Measurements from ENCODE around the gene COX11. TPM values are rescaled to one million over a fixed set of nuclear protein-coding genes. Genes with fewer than 3 reads are reported as not detected.

Gene COX11
- total and polyA plus RNA-seq, 2 donors (not counting 3 experiments of a cell fraction or from before 2014, with no cell fraction given) = 47.3 to 55.9 TPM

DNA sequence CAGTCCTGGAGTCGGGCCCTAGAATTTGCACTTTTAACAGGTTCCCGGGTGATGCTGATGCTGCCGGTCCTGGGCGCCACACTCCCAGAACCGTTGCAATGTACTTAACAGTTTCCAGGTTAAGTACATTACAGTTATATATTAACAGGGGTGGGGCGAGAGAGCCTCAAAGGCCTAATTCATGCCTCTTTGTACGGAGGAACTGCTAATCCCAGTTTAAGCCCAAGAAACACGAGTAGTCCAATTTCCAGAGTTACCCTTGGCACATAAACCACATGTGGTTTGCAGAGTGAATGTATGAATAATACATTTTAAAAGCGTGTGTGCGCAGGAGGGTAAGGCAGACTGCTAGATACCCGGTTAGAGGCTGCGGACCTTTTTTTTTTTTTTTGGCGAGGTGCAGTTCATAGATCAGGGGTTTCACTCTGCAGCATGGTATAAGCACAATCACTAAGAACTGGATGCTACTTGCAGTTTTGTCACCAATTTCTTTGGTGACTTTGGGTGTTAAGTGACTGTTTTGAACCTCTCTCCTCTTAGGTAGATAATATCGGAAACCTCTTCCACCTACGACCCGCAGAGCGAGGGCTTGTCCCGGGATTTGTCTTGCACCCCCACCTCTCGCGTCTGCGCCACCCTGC lies 713 bp downstream of the COX11 start:
- peak overlapping the region; percentile 74 for H3K9ac ChIP-seq (replicated peaks; ENCODE audit: extremely low read depth, insufficient read depth, low read length)
- intact Hi-C loops (cut with micrococcal nuclease) (loop anchor here (1.0 kb wide), 1 partner anchor 1934 kb away; no protein-coding TSS in a partner anchor), dilution Hi-C loops (cut with MboI; ENCODE audit: extremely low pct_ligation_motif_present, low sequenced_read_pairs) (no loop called here)
- H3K4me3 ChIP-seq (replicated peaks in 1 of 3; ENCODE audit: insufficient read depth in 1 of 3, low read depth in 1 of 3, low read length in 3 of 3) = peak overlapping the region; percentile 43 to 94 (median 80)
- no TSS peak for BruUV-seq (replicated peaks)
- H3K36me3 ChIP-seq (ENCODE audit: control insufficient read depth in 2 of 2, extremely low read depth in 1 of 2, insufficient read depth in 2 of 2, low read length in 2 of 2) = peaks cover 0 to 5% of the 10 kb centered on the region in 2 experiments
- H4K20me1 ChIP-seq (replicated peaks; ENCODE audit: control insufficient read depth, extremely low read depth, insufficient read depth, low read length) = no peaks in the 10 kb centered on the region
- H3K79me2 ChIP-seq (ENCODE audit: control insufficient read depth, insufficient read depth, low read length) = peaks cover 30% of the 10 kb centered on the region
- DNase-seq (ENCODE audit: low read depth, low spot score) (no peak), FAIRE-seq (no peak)
- H3K27me3 ChIP-seq (ENCODE audit: control insufficient read depth in 2 of 2, insufficient read depth in 2 of 2, low read length in 2 of 2) = no peaks in the 10 kb centered on the region
- TF ChIP-seq, protein P1, sequence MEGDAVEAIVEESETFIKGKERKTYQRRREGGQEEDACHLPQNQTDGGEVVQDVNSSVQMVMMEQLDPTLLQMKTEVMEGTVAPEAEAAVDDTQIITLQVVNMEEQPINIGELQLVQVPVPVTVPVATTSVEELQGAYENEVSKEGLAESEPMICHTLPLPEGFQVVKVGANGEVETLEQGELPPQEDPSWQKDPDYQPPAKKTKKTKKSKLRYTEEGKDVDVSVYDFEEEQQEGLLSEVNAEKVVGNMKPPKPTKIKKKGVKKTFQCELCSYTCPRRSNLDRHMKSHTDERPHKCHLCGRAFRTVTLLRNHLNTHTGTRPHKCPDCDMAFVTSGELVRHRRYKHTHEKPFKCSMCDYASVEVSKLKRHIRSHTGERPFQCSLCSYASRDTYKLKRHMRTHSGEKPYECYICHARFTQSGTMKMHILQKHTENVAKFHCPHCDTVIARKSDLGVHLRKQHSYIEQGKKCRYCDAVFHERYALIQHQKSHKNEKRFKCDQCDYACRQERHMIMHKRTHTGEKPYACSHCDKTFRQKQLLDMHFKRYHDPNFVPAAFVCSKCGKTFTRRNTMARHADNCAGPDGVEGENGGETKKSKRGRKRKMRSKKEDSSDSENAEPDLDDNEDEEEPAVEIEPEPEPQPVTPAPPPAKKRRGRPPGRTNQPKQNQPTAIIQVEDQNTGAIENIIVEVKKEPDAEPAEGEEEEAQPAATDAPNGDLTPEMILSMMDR (IDR thresholded peaks at IDR 0.05; ENCODE audit: extremely low read depth in 1 of 2, insufficient read depth in 1 of 2, low read depth in 1 of 2, low read length in 2 of 2) = peak in 1 of 2 donors; percentile 60
- TF ChIP-seq GATA2 (IDR thresholded peaks at IDR 0.05; ENCODE audit: insufficient read depth, insufficient read length, low read depth, low read length) (no peak), JUN (IDR thresholded peaks at IDR 0.05; ENCODE audit: borderline replicate concordance, insufficient read depth, insufficient read length, low read depth) (no peak), POLR2AphosphoS5 (IDR thresholded peaks at IDR 0.05; ENCODE audit: insufficient read depth, low read depth, low read length) (no peak)
- H3K4me2 ChIP-seq (ENCODE audit: insufficient read depth, low read length) = peak overlapping the region; percentile 94
- H2AFZ ChIP-seq (ENCODE audit: low read depth, low read length) = peak overlapping the region; percentile 91
- ChIA-PET CTCF (interaction anchor here (1.2 kb wide), 1 partner anchor 19 kb away, joined by 4 read pairs; no protein-coding TSS in a partner anchor), POLR2A (no interaction called here)
- no peaks in the 10 kb centered on the region for H3K9me3 ChIP-seq (replicated peaks; ENCODE audit: control insufficient read depth, insufficient read depth, low read length)
- peak overlapping the region; percentile 52 for H3K27ac ChIP-seq (ENCODE audit: insufficient read depth, low read depth, low read length)
- H3K9me1 ChIP-seq (replicated peaks; ENCODE audit: control insufficient read depth, extremely low read depth, insufficient read depth, low read length) = no peaks in the 10 kb centered on the region
- peaks cover 19% of the 10 kb centered on the region for H3K4me1 ChIP-seq (ENCODE audit: control insufficient read depth, extremely low read depth, insufficient read depth, low read length)

DNA sequence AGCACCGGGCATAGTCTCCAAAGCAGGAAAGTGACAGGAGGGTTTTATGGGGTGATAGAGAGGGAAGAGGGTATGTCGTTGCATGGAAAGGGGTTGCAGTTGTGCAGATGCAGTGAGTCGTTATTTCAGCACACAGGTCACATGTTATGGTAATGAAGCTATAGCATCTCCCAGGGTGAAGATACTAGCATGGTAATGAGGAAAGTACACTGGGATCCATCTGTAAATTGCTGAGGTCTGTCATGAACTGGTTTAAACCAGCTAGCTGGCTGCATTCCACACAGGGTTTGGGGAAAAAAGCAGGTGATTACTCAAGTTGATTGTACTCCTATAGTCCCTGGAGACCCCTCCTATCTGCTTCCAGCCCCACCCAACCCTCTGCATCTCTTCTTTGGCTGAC lies 11.7 kb downstream of the COX11 start:
- Histone ChIP-seq H3K27ac (ENCODE audit: insufficient read depth, low read depth, low read length) (no peak overlapping the region), H3K27me3 (ENCODE audit: control insufficient read depth in 2 of 2, insufficient read depth in 2 of 2, low read length in 2 of 2) (no peaks in the 10 kb centered on the region), H4K20me1 (replicated peaks; ENCODE audit: control insufficient read depth, extremely low read depth, insufficient read depth, low read length) (no peaks in the 10 kb centered on the region), H3K36me3 (ENCODE audit: control insufficient read depth in 2 of 2, extremely low read depth in 1 of 2, insufficient read depth in 2 of 2, low read length in 2 of 2) (peaks cover 3 to 5% of the 10 kb centered on the region in 2 experiments), H2AFZ (ENCODE audit: low read depth, low read length) (no peak overlapping the region), H3K9me3 (replicated peaks; ENCODE audit: control insufficient read depth, insufficient read depth, low read length) (no peaks in the 10 kb centered on the region), H3K79me2 (ENCODE audit: control insufficient read depth, insufficient read depth, low read length) (no peaks in the 10 kb centered on the region), H3K9me1 (replicated peaks; ENCODE audit: control insufficient read depth, extremely low read depth, insufficient read depth, low read length) (no peaks in the 10 kb centered on the region), H3K4me3 (replicated peaks in 1 of 3; ENCODE audit: insufficient read depth in 1 of 3, low read depth in 1 of 3, low read length in 3 of 3) (no peak overlapping the region), H3K4me2 (ENCODE audit: insufficient read depth, low read length) (no peak overlapping the region), H3K9ac (replicated peaks; ENCODE audit: extremely low read depth, insufficient read depth, low read length) (no peak overlapping the region), H3K4me1 (ENCODE audit: control insufficient read depth, extremely low read depth, insufficient read depth, low read length) (no peaks in the 10 kb centered on the region)
- CTCF ChIA-PET = no interaction called here
- intact Hi-C loops (cut with micrococcal nuclease) (no loop called here), dilution Hi-C loops (cut with MboI; ENCODE audit: extremely low pct_ligation_motif_present, low sequenced_read_pairs) (no loop called here)
- no peak for TF ChIP-seq POLR2AphosphoS5 (IDR thresholded peaks at IDR 0.05; ENCODE audit: insufficient read depth, low read depth, low read length)
- no peak for TF ChIP-seq FOS (IDR thresholded peaks at IDR 0.05; ENCODE audit: borderline replicate concordance, insufficient read depth, low read length)
- no peak for TF ChIP-seq EZH2 (IDR thresholded peaks at IDR 0.05; ENCODE audit: borderline replicate concordance, low read depth, low read length, severe bottlenecking)
- TF ChIP-seq MYC (IDR thresholded peaks at IDR 0.05; ENCODE audit: low read depth, low read length) = no peak
- TF ChIP-seq GATA2 (IDR thresholded peaks at IDR 0.05; ENCODE audit: insufficient read depth, insufficient read length, low read depth, low read length) = no peak
- TF ChIP-seq, protein P1 (IDR thresholded peaks at IDR 0.05; ENCODE audit: extremely low read depth in 1 of 2, insufficient read depth in 1 of 2, low read depth in 1 of 2, low read length in 2 of 2) = no peak
- TF ChIP-seq JUN (IDR thresholded peaks at IDR 0.05; ENCODE audit: borderline replicate concordance, insufficient read depth, insufficient read length, low read depth) = no peak
- TF ChIP-seq POLR2A (IDR thresholded peaks at IDR 0.05; ENCODE audit: low read depth, low read length) = no peak
- TF ChIP-seq MAX (IDR thresholded peaks at IDR 0.05; ENCODE audit: insufficient read depth, insufficient read length) = no peak
- DNase-seq (ENCODE audit: low read depth, low spot score) (no peak), FAIRE-seq (no peak)
- POLR2A ChIA-PET = no interaction called here
- no TSS peak for BruUV-seq (replicated peaks)
